HG03469 (cell line): ENCODE measurements around the gene WASF2.
"Not testable (repeated sequence)": the region's sequence is repeated elsewhere in the genome, so short reads cannot be mapped to it uniquely, and the experiment has no call there.

Source experiments
- ATAC-seq: cut with Tn5 transposase; IDR thresholded peaks from one replicate; pipeline ENCODE4 v1.9.1; 2021; ENCODE audit warnings: mild to moderate bottlenecking, moderate library complexity, moderate number of reproducible peaks; ENCODE audit not compliant: unreplicated experiment

Gene WASF2

GRCh38 chr1:27427816-27428315 is 62.1 kb downstream of the WASF2 start:
- no peak for ATAC-seq

DNA sequence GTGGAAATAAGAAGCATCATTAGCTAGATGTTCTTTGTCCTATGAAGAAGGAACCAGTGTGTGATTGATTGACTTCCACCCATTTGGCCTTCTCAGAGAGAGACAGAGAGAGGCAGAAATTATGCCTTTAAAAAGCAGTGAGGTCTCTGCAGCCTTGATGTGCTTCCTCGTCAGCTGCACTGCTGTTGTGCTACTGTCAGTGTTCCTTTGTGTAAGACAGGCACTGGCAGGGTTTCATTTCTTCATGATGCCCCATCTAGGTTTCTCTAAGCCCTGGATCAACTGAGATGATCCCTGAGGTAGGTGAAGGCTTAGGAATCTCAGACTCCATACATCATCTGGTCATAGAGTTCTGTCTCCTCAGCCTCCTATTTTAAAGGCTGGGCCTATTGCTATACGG is 62.6 kb downstream of the WASF2 start:
- no peak for ATAC-seq

DNA sequence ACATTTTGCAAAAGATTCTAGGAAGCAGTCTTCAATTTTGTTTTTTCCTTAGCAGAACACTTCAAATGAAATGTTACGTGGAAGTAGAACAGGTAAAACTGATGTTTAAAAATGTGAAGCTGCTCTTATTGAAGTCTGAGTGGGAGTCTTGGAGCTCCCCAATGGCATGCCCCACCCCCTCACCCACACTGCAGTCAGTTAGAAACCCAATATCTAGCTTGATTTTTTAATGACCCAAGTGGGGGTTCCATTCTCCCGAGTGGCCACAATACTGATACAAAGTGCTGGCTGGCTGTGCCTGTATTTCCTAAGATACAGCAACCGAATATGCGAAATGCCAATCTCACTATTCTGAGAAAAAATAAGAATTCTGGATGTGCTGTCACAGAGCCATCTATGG is 66.3 kb downstream of the WASF2 start:
- ATAC-seq, result no peak

- peak; percentile 60 for ATAC-seq
These were observed 71.4 kb downstream of the WASF2 start for GRCh38 chr1:27418326-27419185.

DNA sequence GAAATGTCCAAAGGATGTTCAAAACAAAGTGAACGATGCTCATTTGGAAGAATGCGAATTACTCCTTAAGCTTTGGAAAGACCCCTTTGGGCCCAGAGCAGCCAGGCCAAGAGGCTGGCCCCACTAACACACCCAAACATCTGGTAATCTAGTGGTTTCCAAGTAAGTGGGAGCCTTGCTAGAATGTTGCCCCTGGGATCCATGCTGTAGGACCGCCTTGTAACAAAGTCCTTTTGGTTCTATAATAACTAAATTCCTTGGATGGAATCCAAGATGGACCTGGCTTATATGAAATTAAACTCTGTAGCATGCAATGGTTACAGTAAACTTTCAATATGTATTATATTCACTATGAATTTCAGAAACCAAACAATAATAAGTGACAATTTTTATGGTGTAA is 72.3 kb downstream of the WASF2 start:
- no peak for ATAC-seq

DNA sequence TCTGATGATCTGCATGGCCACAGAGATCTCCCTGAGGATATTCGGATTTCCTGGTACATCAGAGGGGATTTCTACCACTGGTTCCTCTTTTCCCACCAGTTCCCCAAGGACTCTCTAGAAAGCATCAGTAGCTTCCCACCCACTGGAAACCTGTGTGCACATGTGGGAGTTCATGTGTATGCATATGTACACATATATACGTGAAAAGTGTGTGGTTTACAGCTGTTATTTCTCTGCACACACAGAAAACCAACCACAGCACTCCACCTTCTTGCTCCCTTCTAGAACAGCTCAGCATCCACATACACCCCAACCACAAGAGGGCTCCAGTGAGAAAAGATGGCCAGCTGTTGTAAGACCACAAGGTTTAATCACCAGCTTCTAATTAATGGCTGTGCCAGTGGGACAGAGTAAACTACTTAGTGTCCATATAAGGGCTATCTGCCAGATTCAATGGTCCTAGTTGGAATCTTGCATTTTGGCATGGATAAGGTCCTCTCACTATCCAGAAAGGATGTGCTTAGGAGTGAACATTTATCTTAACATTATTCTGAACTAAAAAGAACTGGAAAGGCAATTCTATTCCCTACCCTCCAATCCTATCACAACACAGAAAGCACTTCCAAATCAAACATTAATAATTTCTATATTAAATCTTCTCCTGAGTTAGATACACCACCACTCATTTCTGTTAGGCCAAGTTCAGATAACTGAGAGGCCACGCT is 73.4 kb downstream of the WASF2 start:
- ATAC-seq, result no peak

GRCh38 chr1:27414091-27414490 is 75.9 kb downstream of the WASF2 start:
- ATAC-seq, result no peak

- ATAC-seq, result no peak
These were observed 77.0 kb downstream of the WASF2 start for GRCh38 chr1:27413004-27413403.

GRCh38 chr1:27412502-27412901 is 77.5 kb downstream of the WASF2 start:
- ATAC-seq, result no peak

GRCh38 chr1:27410709-27411108 is 79.3 kb downstream of the WASF2 start:
- no peak for ATAC-seq

DNA sequence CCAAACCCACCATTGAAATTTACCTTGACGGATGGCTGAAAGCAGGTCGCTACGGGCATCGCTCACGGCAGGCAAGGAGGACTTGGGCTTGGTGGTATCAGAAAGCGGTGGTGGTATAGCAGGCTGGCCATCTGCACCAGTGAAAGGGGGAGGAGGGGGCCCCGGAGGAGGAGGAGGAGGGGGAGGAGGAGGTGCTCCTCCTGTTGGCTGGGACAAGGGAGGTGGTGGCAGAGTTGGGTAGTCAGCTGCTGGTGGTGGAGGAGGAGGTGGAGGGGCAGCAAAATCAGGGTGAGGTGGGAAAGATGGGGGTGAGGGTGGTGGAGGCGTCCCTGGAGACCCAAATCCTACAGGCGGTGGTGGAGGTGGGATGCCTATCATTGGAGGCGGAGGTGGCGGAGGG is 80.3 kb downstream of the WASF2 start:
- no peak for ATAC-seq

DNA sequence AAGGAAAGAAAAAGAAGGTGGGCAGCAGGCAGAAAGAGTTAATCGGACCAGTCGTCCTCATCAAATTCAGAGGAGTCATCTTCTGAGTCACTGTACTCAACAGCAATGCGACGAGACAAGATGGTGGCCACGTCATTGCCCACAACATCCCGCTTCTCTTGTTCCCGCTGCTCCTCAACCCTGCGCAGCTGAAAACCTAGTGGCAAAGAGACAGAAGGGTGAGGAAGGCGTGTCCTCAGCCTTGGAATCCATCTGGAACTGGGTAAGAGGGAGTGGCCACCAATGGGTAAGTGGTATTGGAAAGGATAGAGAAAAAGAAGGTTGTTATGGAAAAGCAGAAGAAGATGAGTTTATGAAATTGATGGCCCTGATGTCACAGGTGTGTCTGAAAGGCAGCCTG is 81.8 kb downstream of the WASF2 start:
- no peak for ATAC-seq

DNA sequence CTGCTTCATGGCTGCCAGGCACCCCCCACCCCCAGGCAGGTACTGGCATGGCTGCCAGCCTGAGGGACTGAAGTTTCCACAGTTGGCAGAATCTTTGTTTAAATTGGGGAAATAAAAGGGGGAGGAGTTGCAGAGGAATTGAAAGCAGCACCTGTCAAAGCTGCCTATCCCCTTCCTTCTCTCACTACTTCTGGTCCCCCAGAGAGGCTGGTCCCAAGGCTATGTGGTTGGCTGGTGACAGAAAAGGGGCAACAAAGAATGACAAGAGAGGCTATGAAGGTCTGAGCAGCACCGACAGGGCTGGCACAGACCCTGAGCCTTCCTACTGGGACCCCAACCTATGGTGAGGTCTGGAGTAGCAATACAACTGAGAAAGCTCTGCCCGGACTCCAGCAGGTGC is 83.2 kb downstream of the WASF2 start:
- not testable (repeated sequence) for ATAC-seq

DNA sequence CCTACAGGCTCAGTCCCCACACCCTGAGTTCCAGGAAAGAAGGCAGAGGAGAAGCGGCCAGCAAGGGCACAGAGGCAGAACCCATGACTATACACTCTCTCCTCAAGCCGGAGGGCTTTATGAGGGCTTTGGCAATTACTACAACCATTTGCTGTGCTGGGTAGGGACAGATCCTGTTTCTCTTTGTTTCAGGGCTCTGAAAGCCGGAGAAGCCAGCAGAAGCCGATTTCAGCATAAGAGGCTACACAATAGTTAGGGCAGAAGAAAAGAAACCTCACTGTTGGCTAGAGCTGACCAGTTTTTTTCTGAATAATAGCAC is 83.6 kb downstream of the WASF2 start:
- ATAC-seq, result no peak

- not testable (repeated sequence) for ATAC-seq
These were observed 84.2 kb downstream of the WASF2 start for GRCh38 chr1:27405598-27406361.

GRCh38 chr1:27405074-27405473 is 84.9 kb downstream of the WASF2 start:
- ATAC-seq, result no peak

DNA sequence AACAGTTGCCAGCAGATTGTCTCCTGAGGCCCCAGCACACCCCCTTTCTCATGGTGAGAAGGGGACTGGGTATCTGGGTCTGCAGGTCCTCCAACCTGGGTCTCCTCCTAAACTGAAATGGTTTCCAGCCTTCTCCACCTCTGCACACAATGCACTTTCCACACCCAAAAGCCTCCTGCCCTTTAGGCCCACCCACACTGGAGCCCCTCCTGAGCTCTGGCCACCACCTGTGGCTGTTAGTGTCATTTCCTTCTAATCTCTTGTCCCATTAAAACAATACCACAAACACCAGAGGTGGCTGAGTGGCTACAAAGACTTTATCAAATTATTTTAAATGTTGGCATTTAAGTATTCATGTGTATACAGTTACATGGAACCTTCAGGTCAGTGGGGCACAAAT is 86.0 kb downstream of the WASF2 start:
- ATAC-seq, result no peak

DNA sequence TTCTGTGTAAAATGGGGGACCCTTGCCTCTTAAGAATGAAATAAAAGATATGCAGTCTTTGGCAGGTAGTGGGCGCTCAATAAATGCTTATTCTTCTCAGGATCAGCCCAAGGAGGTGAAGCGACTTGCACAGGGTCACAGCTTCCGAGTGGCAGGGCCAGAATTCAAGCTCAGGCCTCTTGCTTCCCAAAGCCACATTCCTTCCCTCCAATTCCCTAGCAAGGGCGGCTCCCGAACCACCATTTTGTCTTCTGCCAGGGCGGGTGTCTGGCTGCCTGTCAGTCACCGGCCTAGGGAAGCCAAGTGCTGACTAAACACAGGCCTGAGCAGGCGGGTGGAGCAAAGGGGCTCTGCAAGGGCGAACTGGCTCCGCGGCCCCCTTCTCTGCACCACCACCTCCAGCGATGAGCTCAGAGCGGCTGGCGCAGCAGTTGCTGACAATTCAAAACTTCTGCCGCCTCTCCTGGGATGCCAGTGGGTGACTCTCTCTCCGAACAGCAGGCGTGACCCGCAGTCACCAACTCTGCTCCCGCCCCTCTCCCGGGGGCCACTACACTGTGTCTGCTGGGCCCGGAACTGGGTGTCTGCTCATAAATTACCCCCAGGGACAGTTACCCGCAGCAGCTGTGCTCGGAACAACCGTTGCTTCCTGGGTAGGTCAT is 86.8 kb downstream of the WASF2 start:
- ATAC-seq, result no peak

GRCh38 chr1:27402349-27402754 is 87.6 kb downstream of the WASF2 start:
- ATAC-seq, result no peak

DNA sequence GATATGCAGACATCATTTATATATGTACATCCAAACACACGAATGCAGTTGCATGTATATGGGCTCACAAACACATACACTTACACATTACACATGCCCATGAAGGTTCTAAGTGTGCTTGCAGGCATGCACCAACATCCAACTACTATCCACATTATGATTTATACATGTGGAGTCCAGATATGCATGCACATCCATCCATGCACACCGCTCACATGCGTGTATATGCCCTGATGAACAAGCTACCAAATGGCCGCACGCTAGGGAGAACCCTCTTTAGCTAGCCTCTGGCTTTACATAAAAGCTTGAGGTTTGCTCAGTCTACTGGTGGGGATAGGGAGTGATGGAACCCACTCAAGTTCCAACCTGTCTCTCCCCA is 89.0 kb downstream of the WASF2 start:
- no peak for ATAC-seq
